HepG2 (cell line): Measurements from ENCODE around the gene IL6ST. TPM values are rescaled to one million over a fixed set of nuclear protein-coding genes. Genes with fewer than 3 reads are reported as not detected.

ENCODE experiments used
- AGO2 ChIP-seq: fragments of 200-400 bp; formaldehyde crosslinking; optimal IDR thresholded peaks from 2 replicates; pipeline ENCODE3; 2017; ENCODE audit warnings: mild to moderate bottlenecking, low read depth, low read length, moderate library complexity
- GPN1 ChIP-seq: sonication (generic); formaldehyde crosslinking; IDR thresholded peaks from 2 replicates; pipeline ENCODE4 v1.5.1; 2020; ENCODE audit warnings: missing genetic modification reagents, borderline replicate concordance
- NFKBIZ ChIP-seq: IDR thresholded peaks from 2 replicates; pipeline ENCODE4 v1.6.1; 2018; ENCODE audit warnings: missing genetic modification reagents, missing compliant biosample characterization
- NPAS2 ChIP-seq: sonication (generic); formaldehyde crosslinking; IDR thresholded peaks from 2 replicates; pipeline ENCODE4 v1.8.0; 2022; ENCODE audit warnings: mild to moderate bottlenecking, missing genetic modification reagents, borderline replicate concordance
- RORA ChIP-seq: sonication (generic); formaldehyde crosslinking; IDR thresholded peaks from 2 replicates; pipeline ENCODE4 v1.5.0; 2020; ENCODE audit warnings: mild to moderate bottlenecking, missing genetic modification reagents, moderate library complexity
- SRF ChIP-seq: IDR thresholded peaks from 2 replicates; pipeline ENCODE4 v1.6.1; 2011; ENCODE audit warnings: mild to moderate bottlenecking, low read depth, low read length, moderate library complexity
- SSRP1 ChIP-seq: IDR thresholded peaks from 2 replicates; pipeline ENCODE4 v1.6.1; 2016; ENCODE audit warnings: control low read depth
- XBP1 ChIP-seq: sonication (generic); formaldehyde crosslinking; IDR thresholded peaks from 2 replicates; pipeline ENCODE4 v1.5.0; 2020; ENCODE audit warnings: missing genetic modification reagents
- ZNF441 ChIP-seq: sonication (generic); formaldehyde crosslinking; IDR thresholded peaks from 2 replicates; pipeline ENCODE4 v1.7.0; 2021; ENCODE audit warnings: missing genetic modification reagents, borderline replicate concordance
- ZNF558 ChIP-seq: sonication (generic); formaldehyde crosslinking; IDR thresholded peaks from 2 replicates; pipeline ENCODE4 v1.9.0; 2022; ENCODE audit warnings: mild to moderate bottlenecking, missing genetic modification reagents, borderline replicate concordance
- ZNF709 ChIP-seq: sonication (generic); formaldehyde crosslinking; IDR thresholded peaks from 2 replicates; pipeline ENCODE4 v1.5.0; 2020; ENCODE audit warnings: mild to moderate bottlenecking, missing genetic modification reagents
- polyA plus RNA-seq, 8 experiments: library from polyadenylated mRNA; depleted of rRNA in 3 of 8; stranded (reverse) in 7 of 8; unstranded in 1 of 8; fragments of >200 nt; fragmentation: Illumina TruSeq in 4 of 8; extraction: Trizol in 4 of 8; gene quantifications; 2 replicates each; pipeline versions ENCODE4 v1.2.1 to v1.2.3, GENCODE V29; 2011 to 2016; ENCODE audit warnings: low read depth in 4 of 8, missing spikeins in 1 of 8, mixed read lengths in 1 of 8; ENCODE audit not compliant: insufficient read depth in 1 of 8
- total RNA-seq, 5 experiments: library from RNA; depleted of rRNA; stranded (reverse); fragments of >200 nt; fragmentation: Illumina TruSeq; extraction: Trizol; gene quantifications; 2 replicates each; pipeline ENCODE4 v1.2.3, GENCODE V29; 2016; ENCODE audit warnings: low read depth in 1 of 5
- TF ChIP-seq, protein P1 (sequence below): sonication (generic); formaldehyde crosslinking; IDR thresholded peaks from 2 replicates; pipeline ENCODE4 v1.4.0; 2020; ENCODE audit warnings: mild to moderate bottlenecking, missing genetic modification reagents
- TF ChIP-seq, protein P2 (sequence below): sonication (generic); formaldehyde crosslinking; IDR thresholded peaks from 2 replicates; pipeline ENCODE4 v1.8.0; 2022; ENCODE audit warnings: mild to moderate bottlenecking, missing genetic modification reagents, borderline replicate concordance
- TF ChIP-seq, protein P3 (sequence below): sonication (generic); formaldehyde crosslinking; IDR thresholded peaks from 2 replicates; pipeline ENCODE4 v1.4.0; 2020; ENCODE audit warnings: missing genetic modification reagents
- TF ChIP-seq, protein P4 (sequence below): IDR thresholded peaks from 2 replicates; pipeline ENCODE4 v1.6.1; 2016; ENCODE audit warnings: mild to moderate bottlenecking
- TF ChIP-seq, protein P5 (sequence below): sonication (generic); formaldehyde crosslinking; IDR thresholded peaks from 2 replicates; pipeline ENCODE4 v1.4.0; 2020; ENCODE audit warnings: missing genetic modification reagents
- TF ChIP-seq, protein P6 (sequence below): sonication (generic); formaldehyde crosslinking; IDR thresholded peaks from 2 replicates; pipeline ENCODE4 v1.5.1; 2020; ENCODE audit warnings: mild to moderate bottlenecking, missing genetic modification reagents

Gene IL6ST
- total and polyA plus RNA-seq, 2 of the 13 experiments (the other 11 are each of a cell fraction or from before 2014, with no cell fraction given): 66.6 to 166 TPM

DNA sequence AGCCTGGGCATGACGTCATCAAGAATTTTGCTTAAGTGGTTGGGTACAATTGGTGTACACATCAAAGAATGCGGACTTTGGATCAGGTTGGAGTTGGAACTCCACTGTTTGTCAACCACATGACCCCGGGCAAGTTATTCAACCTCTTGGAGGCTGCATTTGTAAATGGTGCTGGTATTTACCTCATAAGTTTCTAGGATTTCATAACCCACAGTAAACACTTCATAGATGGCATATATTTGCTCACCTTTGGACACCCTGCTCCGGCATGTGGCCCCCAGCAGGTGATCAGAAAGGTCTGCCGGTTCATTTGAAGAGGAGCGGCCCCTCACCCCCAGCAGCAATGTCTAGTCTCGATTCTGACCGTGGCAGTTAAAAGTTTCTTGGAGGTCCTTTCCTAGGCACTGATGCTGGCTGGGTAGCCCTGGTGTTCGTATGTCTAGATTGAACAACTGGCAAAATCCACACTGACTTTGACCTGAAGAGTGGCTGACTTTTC, 60.6 kb downstream of the IL6ST start (continued):
- TF ChIP-seq, protein P1, sequence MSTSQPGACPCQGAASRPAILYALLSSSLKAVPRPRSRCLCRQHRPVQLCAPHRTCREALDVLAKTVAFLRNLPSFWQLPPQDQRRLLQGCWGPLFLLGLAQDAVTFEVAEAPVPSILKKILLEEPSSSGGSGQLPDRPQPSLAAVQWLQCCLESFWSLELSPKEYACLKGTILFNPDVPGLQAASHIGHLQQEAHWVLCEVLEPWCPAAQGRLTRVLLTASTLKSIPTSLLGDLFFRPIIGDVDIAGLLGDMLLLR: no peak; the same call in 1 of the 2 replicates
- TF ChIP-seq, protein P2, sequence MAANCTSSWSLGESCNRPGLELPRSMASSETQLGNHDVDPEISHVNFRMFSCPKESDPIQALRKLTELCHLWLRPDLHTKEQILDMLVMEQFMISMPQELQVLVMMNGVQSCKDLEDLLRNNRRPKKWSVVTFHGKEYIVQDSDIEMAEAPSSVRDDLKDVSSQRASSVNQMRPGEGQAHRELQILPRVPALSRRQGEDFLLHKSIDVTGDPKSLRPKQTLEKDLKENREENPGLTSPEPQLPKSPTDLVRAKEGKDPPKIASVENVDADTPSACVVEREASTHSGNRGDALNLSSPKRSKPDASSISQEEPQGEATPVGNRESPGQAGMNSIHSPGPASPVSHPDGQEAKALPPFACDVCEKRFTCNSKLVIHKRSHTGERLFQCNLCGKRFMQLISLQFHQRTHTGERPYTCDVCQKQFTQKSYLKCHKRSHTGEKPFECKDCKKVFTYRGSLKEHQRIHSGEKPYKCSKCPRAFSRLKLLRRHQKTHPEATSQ: peak; percentile 74; the same call in 1 of the 2 replicates
- TF ChIP-seq ZNF709: peak; percentile 56; the same call in 1 of the 2 replicates
- peak; percentile 46; the same call in 1 of the 2 replicates for TF ChIP-seq SRF
- TF ChIP-seq RORA (CRISPR knock-in tag): peak; percentile 97
- peak; percentile 75; the same call in 1 of the 2 replicates for TF ChIP-seq ZNF441 (CRISPR knock-in tag)
- TF ChIP-seq SSRP1 (CRISPR knock-in tag): no peak
- TF ChIP-seq NPAS2 (CRISPR knock-in tag): no peak
- TF ChIP-seq NFKBIZ (CRISPR knock-in tag): peak; percentile 95
- TF ChIP-seq, protein P3, sequence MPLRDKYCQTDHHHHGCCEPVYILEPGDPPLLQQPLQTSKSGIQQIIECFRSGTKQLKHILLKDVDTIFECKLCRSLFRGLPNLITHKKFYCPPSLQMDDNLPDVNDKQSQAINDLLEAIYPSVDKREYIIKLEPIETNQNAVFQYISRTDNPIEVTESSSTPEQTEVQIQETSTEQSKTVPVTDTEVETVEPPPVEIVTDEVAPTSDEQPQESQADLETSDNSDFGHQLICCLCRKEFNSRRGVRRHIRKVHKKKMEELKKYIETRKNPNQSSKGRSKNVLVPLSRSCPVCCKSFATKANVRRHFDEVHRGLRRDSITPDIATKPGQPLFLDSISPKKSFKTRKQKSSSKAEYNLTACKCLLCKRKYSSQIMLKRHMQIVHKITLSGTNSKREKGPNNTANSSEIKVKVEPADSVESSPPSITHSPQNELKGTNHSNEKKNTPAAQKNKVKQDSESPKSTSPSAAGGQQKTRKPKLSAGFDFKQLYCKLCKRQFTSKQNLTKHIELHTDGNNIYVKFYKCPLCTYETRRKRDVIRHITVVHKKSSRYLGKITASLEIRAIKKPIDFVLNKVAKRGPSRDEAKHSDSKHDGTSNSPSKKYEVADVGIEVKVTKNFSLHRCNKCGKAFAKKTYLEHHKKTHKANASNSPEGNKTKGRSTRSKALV (CRISPR knock-in tag): peak; percentile 65; the same call in 1 of the 2 replicates
- TF ChIP-seq, protein P4, sequence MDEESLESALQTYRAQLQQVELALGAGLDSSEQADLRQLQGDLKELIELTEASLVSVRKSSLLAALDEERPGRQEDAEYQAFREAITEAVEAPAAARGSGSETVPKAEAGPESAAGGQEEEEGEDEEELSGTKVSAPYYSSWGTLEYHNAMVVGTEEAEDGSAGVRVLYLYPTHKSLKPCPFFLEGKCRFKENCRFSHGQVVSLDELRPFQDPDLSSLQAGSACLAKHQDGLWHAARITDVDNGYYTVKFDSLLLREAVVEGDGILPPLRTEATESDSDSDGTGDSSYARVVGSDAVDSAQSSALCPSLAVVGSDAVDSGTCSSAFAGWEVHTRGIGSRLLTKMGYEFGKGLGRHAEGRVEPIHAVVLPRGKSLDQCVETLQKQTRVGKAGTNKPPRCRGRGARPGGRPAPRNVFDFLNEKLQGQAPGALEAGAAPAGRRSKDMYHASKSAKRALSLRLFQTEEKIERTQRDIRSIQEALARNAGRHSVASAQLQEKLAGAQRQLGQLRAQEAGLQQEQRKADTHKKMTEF (CRISPR knock-in tag): peak; percentile 100
- TF ChIP-seq ZNF558: no peak
- TF ChIP-seq, protein P5, sequence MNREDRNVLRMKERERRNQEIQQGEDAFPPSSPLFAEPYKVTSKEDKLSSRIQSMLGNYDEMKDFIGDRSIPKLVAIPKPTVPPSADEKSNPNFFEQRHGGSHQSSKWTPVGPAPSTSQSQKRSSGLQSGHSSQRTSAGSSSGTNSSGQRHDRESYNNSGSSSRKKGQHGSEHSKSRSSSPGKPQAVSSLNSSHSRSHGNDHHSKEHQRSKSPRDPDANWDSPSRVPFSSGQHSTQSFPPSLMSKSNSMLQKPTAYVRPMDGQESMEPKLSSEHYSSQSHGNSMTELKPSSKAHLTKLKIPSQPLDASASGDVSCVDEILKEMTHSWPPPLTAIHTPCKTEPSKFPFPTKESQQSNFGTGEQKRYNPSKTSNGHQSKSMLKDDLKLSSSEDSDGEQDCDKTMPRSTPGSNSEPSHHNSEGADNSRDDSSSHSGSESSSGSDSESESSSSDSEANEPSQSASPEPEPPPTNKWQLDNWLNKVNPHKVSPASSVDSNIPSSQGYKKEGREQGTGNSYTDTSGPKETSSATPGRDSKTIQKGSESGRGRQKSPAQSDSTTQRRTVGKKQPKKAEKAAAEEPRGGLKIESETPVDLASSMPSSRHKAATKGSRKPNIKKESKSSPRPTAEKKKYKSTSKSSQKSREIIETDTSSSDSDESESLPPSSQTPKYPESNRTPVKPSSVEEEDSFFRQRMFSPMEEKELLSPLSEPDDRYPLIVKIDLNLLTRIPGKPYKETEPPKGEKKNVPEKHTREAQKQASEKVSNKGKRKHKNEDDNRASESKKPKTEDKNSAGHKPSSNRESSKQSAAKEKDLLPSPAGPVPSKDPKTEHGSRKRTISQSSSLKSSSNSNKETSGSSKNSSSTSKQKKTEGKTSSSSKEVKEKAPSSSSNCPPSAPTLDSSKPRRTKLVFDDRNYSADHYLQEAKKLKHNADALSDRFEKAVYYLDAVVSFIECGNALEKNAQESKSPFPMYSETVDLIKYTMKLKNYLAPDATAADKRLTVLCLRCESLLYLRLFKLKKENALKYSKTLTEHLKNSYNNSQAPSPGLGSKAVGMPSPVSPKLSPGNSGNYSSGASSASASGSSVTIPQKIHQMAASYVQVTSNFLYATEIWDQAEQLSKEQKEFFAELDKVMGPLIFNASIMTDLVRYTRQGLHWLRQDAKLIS: peak; percentile 74; the same call in 1 of the 2 replicates
- TF ChIP-seq GPN1 (CRISPR knock-in tag): no peak
- TF ChIP-seq, protein P6, sequence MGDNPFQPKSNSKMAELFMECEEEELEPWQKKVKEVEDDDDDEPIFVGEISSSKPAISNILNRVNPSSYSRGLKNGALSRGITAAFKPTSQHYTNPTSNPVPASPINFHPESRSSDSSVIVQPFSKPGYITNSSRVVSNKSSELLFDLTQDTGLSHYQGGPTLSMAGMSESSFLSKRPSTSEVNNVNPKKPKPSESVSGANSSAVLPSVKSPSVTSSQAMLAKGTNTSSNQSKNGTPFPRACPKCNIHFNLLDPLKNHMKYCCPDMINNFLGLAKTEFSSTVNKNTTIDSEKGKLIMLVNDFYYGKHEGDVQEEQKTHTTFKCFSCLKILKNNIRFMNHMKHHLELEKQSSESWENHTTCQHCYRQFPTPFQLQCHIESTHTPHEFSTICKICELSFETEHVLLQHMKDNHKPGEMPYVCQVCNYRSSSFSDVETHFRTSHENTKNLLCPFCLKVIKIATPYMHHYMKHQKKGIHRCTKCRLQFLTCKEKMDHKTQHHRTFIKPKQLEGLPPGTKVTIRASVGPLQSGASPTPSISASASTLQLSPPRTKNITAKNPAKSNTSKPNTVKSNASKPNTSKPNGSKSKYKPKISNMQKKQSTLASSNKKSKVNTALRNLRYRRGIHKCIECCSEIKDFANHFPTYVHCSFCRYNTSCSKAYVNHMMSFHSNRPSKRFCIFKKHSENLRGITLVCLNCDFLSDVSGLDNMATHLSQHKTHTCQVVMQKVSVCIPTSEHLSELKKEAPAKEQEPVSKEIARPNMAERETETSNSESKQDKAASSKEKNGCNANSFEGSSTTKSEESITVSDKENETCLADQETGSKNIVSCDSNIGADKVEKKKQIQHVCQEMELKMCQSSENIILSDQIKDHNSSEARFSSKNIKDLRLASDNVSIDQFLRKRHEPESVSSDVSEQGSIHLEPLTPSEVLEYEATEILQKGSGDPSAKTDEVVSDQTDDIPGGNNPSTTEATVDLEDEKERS (CRISPR knock-in tag): peak; percentile 83
- no peak for TF ChIP-seq XBP1 (CRISPR knock-in tag)
- TF ChIP-seq AGO2: no peak
